ENCODE measurements around the gene CNKSR1.

The CNKSR1 gene

GRCh38 chr1:26197813-26198212, 20.5 kb downstream of the CNKSR1 start:
- no peak for ATAC-seq
- no peak for TF ChIP-seq OSR1 (CRISPR knock-in tag; IDR thresholded peaks at IDR 0.05)
- TF ChIP-seq ZNF565 (CRISPR knock-in tag; conservative IDR thresholded peaks at IDR 0.05; ENCODE audit: low read depth), result no peak
- TF ChIP-seq RARB (CRISPR knock-in tag; IDR thresholded peaks at IDR 0.05), result no peak
- no peak for TF ChIP-seq GLIS3 (CRISPR knock-in tag; IDR thresholded peaks at IDR 0.05)
- TF ChIP-seq ZFP30 (CRISPR knock-in tag; IDR thresholded peaks at IDR 0.05), result no peak
- no peak for TF ChIP-seq ISL1 (CRISPR knock-in tag; IDR thresholded peaks at IDR 0.05)
- TF ChIP-seq ZFP3 (CRISPR knock-in tag; IDR thresholded peaks at IDR 0.05), result no peak
- TF ChIP-seq ESRRG (CRISPR knock-in tag; IDR thresholded peaks at IDR 0.05), result no peak

- no peak for TF ChIP-seq ARNTL (CRISPR knock-in tag; IDR thresholded peaks at IDR 0.05; ENCODE audit: borderline replicate concordance, low read depth)
- no peak for TF ChIP-seq BACH2 (CRISPR knock-in tag; IDR thresholded peaks at IDR 0.05; ENCODE audit: borderline replicate concordance)
- TF ChIP-seq ZFP30 (CRISPR knock-in tag; IDR thresholded peaks at IDR 0.05), result no peak
- TF ChIP-seq CSRNP3 (CRISPR knock-in tag; IDR thresholded peaks at IDR 0.05), result no peak
- TF ChIP-seq TOX (CRISPR knock-in tag; IDR thresholded peaks at IDR 0.05; ENCODE audit: borderline replicate concordance), result no peak
- no peak for TF ChIP-seq TCF4 (CRISPR knock-in tag; IDR thresholded peaks at IDR 0.05; ENCODE audit: borderline replicate concordance)
- TF ChIP-seq ZNF70 (CRISPR knock-in tag; IDR thresholded peaks at IDR 0.05), result no peak
- no peak for TF ChIP-seq PATZ1 (CRISPR knock-in tag; IDR thresholded peaks at IDR 0.05; ENCODE audit: borderline replicate concordance)
- no peak for TF ChIP-seq POU6F1 (CRISPR knock-in tag; IDR thresholded peaks at IDR 0.05; ENCODE audit: borderline replicate concordance, low read depth)
- no peak for TF ChIP-seq CREB5 (CRISPR knock-in tag; IDR thresholded peaks at IDR 0.05; ENCODE audit: low read depth)
- no peak for TF ChIP-seq ESRRG (CRISPR knock-in tag; IDR thresholded peaks at IDR 0.05)
- no peak for TF ChIP-seq PPARA (CRISPR knock-in tag; IDR thresholded peaks at IDR 0.05; ENCODE audit: borderline replicate concordance)
- no peak for TF ChIP-seq ZNF8 (CRISPR knock-in tag; IDR thresholded peaks at IDR 0.05)
- no peak for TF ChIP-seq ZC3H10 (CRISPR knock-in tag; IDR thresholded peaks at IDR 0.05)
- no peak for TF ChIP-seq RARB (CRISPR knock-in tag; IDR thresholded peaks at IDR 0.05)
- no peak for ATAC-seq
Measured at GRCh38 chr1:26200413-26200812, 23.1 kb downstream of the CNKSR1 start.

- no peak for ATAC-seq
- no peak for TF ChIP-seq PPARA (CRISPR knock-in tag; IDR thresholded peaks at IDR 0.05; ENCODE audit: borderline replicate concordance)
- TF ChIP-seq RARB (CRISPR knock-in tag; IDR thresholded peaks at IDR 0.05), result no peak
- no peak for TF ChIP-seq ZC3H10 (CRISPR knock-in tag; IDR thresholded peaks at IDR 0.05)
- TF ChIP-seq TOX (CRISPR knock-in tag; IDR thresholded peaks at IDR 0.05; ENCODE audit: borderline replicate concordance), result no peak
- no peak for TF ChIP-seq ZNF565 (CRISPR knock-in tag; conservative IDR thresholded peaks at IDR 0.05; ENCODE audit: low read depth)
- no peak for TF ChIP-seq TSHZ2 (CRISPR knock-in tag; IDR thresholded peaks at IDR 0.05)
- TF ChIP-seq ZFP3 (CRISPR knock-in tag; IDR thresholded peaks at IDR 0.05), result no peak
- no peak for TF ChIP-seq PATZ1 (CRISPR knock-in tag; IDR thresholded peaks at IDR 0.05; ENCODE audit: borderline replicate concordance)
- no peak for TF ChIP-seq BACH2 (CRISPR knock-in tag; IDR thresholded peaks at IDR 0.05; ENCODE audit: borderline replicate concordance)
- TF ChIP-seq CREB5 (CRISPR knock-in tag; IDR thresholded peaks at IDR 0.05; ENCODE audit: low read depth), result no peak
- no peak for TF ChIP-seq CSDC2 (CRISPR knock-in tag; IDR thresholded peaks at IDR 0.05)
- no peak for TF ChIP-seq CSRNP3 (CRISPR knock-in tag; IDR thresholded peaks at IDR 0.05)
Measured at GRCh38 chr1:26203642-26204318, 26.5 kb downstream of the CNKSR1 start.

Measured in SK-N-SH treated with all-trans-retinoic acid at 6 μM for 48 hours (cell line).